ENCODE data around the gene CISTR. TPM values are rescaled to one million over a fixed set of nuclear protein-coding genes. Genes with fewer than 3 reads are reported as not detected.

Gene CISTR
- total RNA-seq, 6 experiments from 2014 or later, result not detected

DNA sequence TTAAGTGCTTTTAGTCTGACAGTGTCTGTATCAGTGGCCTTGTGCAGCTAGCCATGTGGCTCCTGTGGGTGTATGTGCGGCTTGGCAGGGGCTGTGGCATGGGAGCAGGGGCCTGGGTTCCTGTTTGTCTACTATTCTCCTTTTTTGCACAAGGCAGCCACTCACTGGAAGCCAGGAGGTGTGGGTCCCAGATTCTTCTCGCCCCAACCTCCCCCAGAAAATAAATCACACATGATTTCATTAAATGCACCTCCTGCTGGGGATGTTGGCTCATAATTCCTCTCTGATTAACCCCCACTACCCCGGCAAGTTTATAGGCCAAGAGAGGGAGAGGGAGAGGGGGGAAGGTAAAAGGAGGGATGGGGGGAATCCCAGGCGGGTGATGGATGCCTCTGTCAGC lies 42.1 kb downstream of the CISTR start:
- Histone ChIP-seq H3K27ac (no peak overlapping the region), H3K4me1 (no peaks in the 10 kb centered on the region), H3K36me3 (peaks cover 0 to 20% (median 6%) of the 10 kb centered on the region in 4 donors), H3K4me3 (no peak overlapping the region), H3K9me3 (no peaks in the 10 kb centered on the region), H3K27me3 (no peaks in the 10 kb centered on the region)
- TF ChIP-seq, protein P1, sequence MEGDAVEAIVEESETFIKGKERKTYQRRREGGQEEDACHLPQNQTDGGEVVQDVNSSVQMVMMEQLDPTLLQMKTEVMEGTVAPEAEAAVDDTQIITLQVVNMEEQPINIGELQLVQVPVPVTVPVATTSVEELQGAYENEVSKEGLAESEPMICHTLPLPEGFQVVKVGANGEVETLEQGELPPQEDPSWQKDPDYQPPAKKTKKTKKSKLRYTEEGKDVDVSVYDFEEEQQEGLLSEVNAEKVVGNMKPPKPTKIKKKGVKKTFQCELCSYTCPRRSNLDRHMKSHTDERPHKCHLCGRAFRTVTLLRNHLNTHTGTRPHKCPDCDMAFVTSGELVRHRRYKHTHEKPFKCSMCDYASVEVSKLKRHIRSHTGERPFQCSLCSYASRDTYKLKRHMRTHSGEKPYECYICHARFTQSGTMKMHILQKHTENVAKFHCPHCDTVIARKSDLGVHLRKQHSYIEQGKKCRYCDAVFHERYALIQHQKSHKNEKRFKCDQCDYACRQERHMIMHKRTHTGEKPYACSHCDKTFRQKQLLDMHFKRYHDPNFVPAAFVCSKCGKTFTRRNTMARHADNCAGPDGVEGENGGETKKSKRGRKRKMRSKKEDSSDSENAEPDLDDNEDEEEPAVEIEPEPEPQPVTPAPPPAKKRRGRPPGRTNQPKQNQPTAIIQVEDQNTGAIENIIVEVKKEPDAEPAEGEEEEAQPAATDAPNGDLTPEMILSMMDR (IDR thresholded peaks at IDR 0.05), result no peak
- TF ChIP-seq POLR2A (IDR thresholded peaks at IDR 0.05), result no peak
- ATAC-seq (peak in 1 of 4 donors; percentile 20), DNase-seq (no peak)
- intact Hi-C loops (cut with DNase I), result no loop called here
- WGBS (ENCODE audit: insufficient coverage, low coverage, low lambda C conversion rate, missing lambda C conversion rate), result 35% methylated on average over 4 of the region's 4 CpGs

DNA sequence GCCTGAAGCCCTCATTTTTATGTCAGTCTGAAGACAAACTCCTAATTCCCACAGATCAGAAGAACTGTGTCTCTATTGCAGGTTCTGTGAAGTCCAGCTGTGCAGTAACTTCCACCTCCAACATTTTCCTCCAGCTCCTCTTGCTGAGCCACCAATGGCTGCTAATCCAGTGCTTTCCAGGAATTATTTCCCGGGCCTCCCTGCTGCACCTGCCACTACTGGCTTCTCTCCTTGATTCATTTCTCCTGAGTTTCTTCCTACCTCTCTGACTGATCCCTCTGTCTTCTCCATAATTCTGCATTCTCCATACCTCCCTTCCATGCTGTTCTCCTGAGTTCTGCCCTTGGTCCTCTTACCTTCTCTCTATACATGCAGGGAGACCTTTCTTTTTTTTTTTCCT lies 45.7 kb downstream of the CISTR start:
- intact Hi-C loops (cut with DNase I), result no loop called here
- H3K9me3 ChIP-seq, result no peaks in the 10 kb centered on the region
- H3K4me3 ChIP-seq, result no peak overlapping the region
- WGBS (ENCODE audit: insufficient coverage, low coverage, low lambda C conversion rate, missing lambda C conversion rate), result 55% methylated on average over 1 of the region's 1 CpG
- H3K27ac ChIP-seq, result no peak overlapping the region
- no peaks in the 10 kb centered on the region for H3K4me1 ChIP-seq
- H3K36me3 ChIP-seq, result no peaks in the 10 kb centered on the region
- TF ChIP-seq, protein P1 (IDR thresholded peaks at IDR 0.05), result no peak
- no peak for TF ChIP-seq POLR2A (IDR thresholded peaks at IDR 0.05)
- DNase-seq, result no peak
- no peak for ATAC-seq
- H3K27me3 ChIP-seq, result no peaks in the 10 kb centered on the region

DNA sequence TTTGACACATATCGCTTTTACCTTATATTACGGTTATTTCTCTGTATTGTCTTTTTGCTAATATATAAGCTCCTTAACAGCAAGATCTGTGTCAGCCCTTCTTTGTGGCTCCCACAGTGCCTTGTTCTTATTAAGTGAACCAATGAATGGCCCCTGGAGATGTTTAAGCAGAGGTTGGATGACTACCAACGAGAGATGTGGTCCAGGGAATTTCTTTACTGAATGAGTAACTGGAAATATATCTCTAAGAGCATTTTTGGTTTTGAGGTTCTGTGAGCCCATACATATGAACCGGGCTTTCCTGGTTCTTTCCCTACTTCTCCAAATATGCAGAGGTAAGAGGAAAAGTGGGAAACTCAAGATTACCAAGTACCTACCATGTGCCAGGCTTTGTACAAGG lies 48.0 kb downstream of the CISTR start:
- H3K27me3 ChIP-seq, result no peaks in the 10 kb centered on the region
- DNase-seq, result no peak
- intact Hi-C loops (cut with DNase I), result loop anchor here (2.0 to 5.0 kb wide), 2 partner anchors 39 kb away; no protein-coding TSS in a partner anchor

DNA sequence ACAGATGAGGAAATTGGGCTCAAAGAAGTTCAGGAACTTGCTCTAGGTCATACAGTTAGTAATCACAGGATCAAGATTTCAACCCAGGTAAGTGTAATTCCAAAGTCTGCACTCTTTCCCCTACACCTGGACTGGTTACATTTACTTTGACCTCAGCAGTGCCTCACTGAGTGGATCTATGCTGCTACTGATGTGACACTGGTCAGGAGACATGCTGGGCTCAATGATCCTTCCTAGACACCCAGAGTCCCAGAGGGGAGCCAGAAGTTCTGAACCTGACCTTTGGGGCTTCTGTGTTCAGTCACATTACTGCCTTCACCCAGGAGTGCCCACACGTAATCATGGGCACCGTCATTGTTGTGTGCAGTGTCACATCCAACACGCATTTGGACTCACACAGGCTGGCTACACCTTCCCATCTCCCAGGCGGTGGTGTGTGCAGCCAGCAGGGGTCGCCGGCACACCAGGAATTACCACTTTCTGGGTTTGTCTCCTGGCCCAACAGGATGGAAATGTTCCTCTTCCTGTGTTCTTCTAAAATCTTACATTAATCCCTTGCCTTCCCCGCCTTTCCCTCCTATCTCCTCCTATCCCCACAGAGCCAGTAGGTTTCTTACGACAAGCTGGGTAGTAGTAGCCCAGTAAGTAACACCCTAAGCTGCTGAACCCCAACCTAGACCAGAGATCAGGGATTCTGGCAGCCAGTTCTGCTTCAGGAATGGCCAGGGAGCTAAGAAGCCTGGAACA lies 50.1 kb downstream of the CISTR start:
- Histone ChIP-seq H3K27me3 (peaks cover 0 to 6% of the 10 kb centered on the region in 2 donors), H3K36me3 (no peaks in the 10 kb centered on the region), H3K4me3 (no peak overlapping the region), H3K4me1 (no peaks in the 10 kb centered on the region), H3K9me3 (no peaks in the 10 kb centered on the region), H3K27ac (no peak overlapping the region)
- DNase-seq (peak; percentile 82 to 83 (median 82)), ATAC-seq (peak; percentile 96 to 99 (median 98))
- no peak for TF ChIP-seq POLR2A (IDR thresholded peaks at IDR 0.05)
- TF ChIP-seq, protein P1 (IDR thresholded peaks at IDR 0.05), result peak; percentile 88 to 94 (median 92)
- intact Hi-C loops (cut with DNase I), result loop anchor here (2.0 to 5.0 kb wide), 2 partner anchors 41 kb away; no protein-coding TSS in a partner anchor
- 3% methylated on average over 5 of the region's 8 CpGs for WGBS (ENCODE audit: insufficient coverage, low coverage, low lambda C conversion rate, missing lambda C conversion rate)

More for the DNA sequence above, 48.0 kb downstream of the CISTR start:
- Histone ChIP-seq H3K27ac (no peak overlapping the region), H3K9me3 (no peaks in the 10 kb centered on the region), H3K4me3 (no peak overlapping the region), H3K4me1 (no peaks in the 10 kb centered on the region), H3K36me3 (no peaks in the 10 kb centered on the region)
- 56% methylated on average over 4 of the region's 4 CpGs for WGBS (ENCODE audit: insufficient coverage, low coverage, low lambda C conversion rate, missing lambda C conversion rate)
- no peak for ATAC-seq
- no peak for TF ChIP-seq POLR2A (IDR thresholded peaks at IDR 0.05)
- TF ChIP-seq, protein P1 (IDR thresholded peaks at IDR 0.05), result no peak
